NB4 (cell line): ENCODE measurements around the gene DGKI.

Experiments
- DNase-seq: peaks from one replicate; pipeline ENCODE4 v3.0.0; 2010; ENCODE audit warnings: low read depth
- H3K4me3 ChIP-seq: one replicate; pipeline ENCODE4 v1.5.1; 2011; ENCODE audit warnings: mild to moderate bottlenecking, low read depth, low read length, moderate library complexity
- CTCF ChIP-seq: IDR thresholded peaks from one replicate; pipeline ENCODE4 v1.5.1; 2012; ENCODE audit warnings: low read depth, low read length
- MAX ChIP-seq: IDR thresholded peaks from 2 replicates; pipeline ENCODE4 v1.6.1; 2011; ENCODE audit warnings: low read depth, low read length
- MYC ChIP-seq: IDR thresholded peaks from 2 replicates; pipeline ENCODE4 v1.6.1; 2011; ENCODE audit warnings: low read depth, low read length
- POLR2A ChIP-seq: IDR thresholded peaks from 2 replicates; pipeline ENCODE4 v1.6.1; 2011; ENCODE audit warnings: mild to moderate bottlenecking; ENCODE audit not compliant: insufficient read length; ENCODE audit errors: extremely low read depth

DGKI gene

GRCh38 chr7:137681657-137682562, 164.9 kb downstream of the DGKI start:
- no peak overlapping the region for H3K4me3 ChIP-seq
- no peak for TF ChIP-seq POLR2A
- no peak for TF ChIP-seq MAX
- no peak for TF ChIP-seq MYC
- no peak for TF ChIP-seq CTCF
- DNase-seq = peak; percentile 46

- TF ChIP-seq CTCF (no peak), MAX (no peak), MYC (no peak), POLR2A (no peak)
- H3K4me3 ChIP-seq = no peak overlapping the region
- DNase-seq = peak; percentile 11
Observed at GRCh38 chr7:137674551-137675409, 172.0 kb downstream of the DGKI start.

- TF ChIP-seq POLR2A (no peak), CTCF (no peak), MYC (no peak), MAX (no peak)
- H3K4me3 ChIP-seq = no peak overlapping the region
- DNase-seq = no peak
Observed at GRCh38 chr7:137674048-137674447, 172.7 kb downstream of the DGKI start.

- TF ChIP-seq MYC (no peak), POLR2A (no peak), CTCF (no peak), MAX (no peak)
- DNase-seq = no peak
- H3K4me3 ChIP-seq = no peak overlapping the region
Observed at GRCh38 chr7:137671920-137672319, 174.9 kb downstream of the DGKI start.

- peak; percentile 11 for DNase-seq
- no peak overlapping the region for H3K4me3 ChIP-seq
- TF ChIP-seq POLR2A (no peak), MYC (no peak), CTCF (no peak), MAX (no peak)
Observed at GRCh38 chr7:137670222-137671064, 176.3 kb downstream of the DGKI start.
